ENCODE data around the gene GDF7. TPM values are rescaled to one million over a fixed set of nuclear protein-coding genes. Genes with fewer than 3 reads are reported as not detected.

GDF7 gene
- total RNA-seq, 1 experiment from 2014 or later: 0.05 TPM

- DNase-seq (ENCODE audit: low read depth): peak; percentile 72
Measured at GRCh38 chr2:20661421-20662307, 5.3 kb upstream of the GDF7 start.

- no peak for DNase-seq (ENCODE audit: low read depth)
Measured at GRCh38 chr2:20662308-20662937, 4.5 kb upstream of the GDF7 start.

- DNase-seq (ENCODE audit: low read depth): no peak
Measured at GRCh38 chr2:20663196-20664070, 3.5 kb upstream of the GDF7 start.

- DNase-seq (ENCODE audit: low read depth): no peak
Measured at GRCh38 chr2:20664071-20664390, 2.9 kb upstream of the GDF7 start.

- DNase-seq (ENCODE audit: low read depth): no peak
Measured at GRCh38 chr2:20664431-20665242, 2.3 kb upstream of the GDF7 start.

GRCh38 chr2:20665243-20666004 is 1.5 kb upstream of the GDF7 start:
- no peak for DNase-seq (ENCODE audit: low read depth)

GRCh38 chr2:20666005-20666303 is 990 bp upstream of the GDF7 start:
- DNase-seq (ENCODE audit: low read depth): no peak

- no peak for DNase-seq (ENCODE audit: low read depth)
Measured at GRCh38 chr2:20667151-20667530, 197 bp downstream of the GDF7 start.

- no peak for DNase-seq (ENCODE audit: low read depth)
Measured at GRCh38 chr2:20667531-20668401, 822 bp downstream of the GDF7 start.

- no peak for DNase-seq (ENCODE audit: low read depth)
Measured at GRCh38 chr2:20668451-20668850, 1.5 kb downstream of the GDF7 start.

- DNase-seq (ENCODE audit: low read depth): no peak
Measured at GRCh38 chr2:20668871-20669475, 2.0 kb downstream of the GDF7 start.

- no peak for DNase-seq (ENCODE audit: low read depth)
Measured at GRCh38 chr2:20669562-20670314, 2.8 kb downstream of the GDF7 start.

- no peak for DNase-seq (ENCODE audit: low read depth)
Measured at GRCh38 chr2:20670315-20671035, 3.5 kb downstream of the GDF7 start.

GRCh38 chr2:20671036-20671735 is 4.2 kb downstream of the GDF7 start:
- no peak for DNase-seq (ENCODE audit: low read depth)

GRCh38 chr2:20671736-20672080 is 4.8 kb downstream of the GDF7 start:
- DNase-seq (ENCODE audit: low read depth): no peak

GRCh38 chr2:20672201-20672951 is 5.4 kb downstream of the GDF7 start:
- DNase-seq (ENCODE audit: low read depth): no peak

Data from M059J (cell line).